SK-N-SH (cell line): ENCODE results near the gene CGN. TPM values are rescaled to one million over a fixed set of nuclear protein-coding genes. Genes with fewer than 3 reads are reported as not detected.

Experiments used
- CTCF ChIA-PET: fragments of 300-600, 350-600 bp; formaldehyde crosslinking; extraction: SDS; loops from one replicate; lab custom pipeline; 2021; lab: Yijun Ruan, JAX
- POLR2A ChIA-PET: fragments of 350-600 bp; sonication (Branson Sonifier 250); formaldehyde crosslinking; extraction: SDS; loops from one replicate; lab custom pipeline; 2020; ENCODE audit warnings: antibody characterized with exemption, inconsistent platforms; lab: Yijun Ruan, JAX
- DNase-seq: peaks from one replicate; pipeline ENCODE4 v3.0.0; 2012
- H2AFZ ChIP-seq: fragments of 200-600 bp; sonication (generic); 2 replicates; pipeline ENCODE4 v1.8.1; 2016; ENCODE audit warnings: antibody characterized with exemption, mild to moderate bottlenecking, low read depth
- H3F3A ChIP-seq: fragments of 200-600 bp; sonication (generic); replicated peaks from 2 replicates; pipeline ENCODE3; 2016; ENCODE audit warnings: antibody characterized with exemption, mild to moderate bottlenecking; ENCODE audit not compliant: insufficient read depth
- H3K27ac ChIP-seq, 2 experiments: fragments of 200-500 bp in 1 of 2; fragments of 200-600 bp in 1 of 2; sonication (Bioruptor generic) in 1 of 2; sonication (generic), shearing (Covaris generic) in 1 of 2; 2 replicates each; pipeline versions ENCODE4 v1.5.1 to v1.6.1; 2014 to 2016; ENCODE audit warnings: low read depth in 2 of 2, inconsistent platforms in 1 of 2, low read length in 1 of 2, mild to moderate bottlenecking in 1 of 2, mixed read lengths in 1 of 2
- H3K27me3 ChIP-seq: fragments of 200-600 bp; sonication (generic), shearing (Covaris generic); 2 replicates; pipeline ENCODE4 v1.6.1; 2016; ENCODE audit warnings: mixed run types; ENCODE audit not compliant: insufficient read depth
- H3K36me3 ChIP-seq, 2 experiments: fragments of 200-500 bp in 1 of 2; fragments of 200-600 bp in 1 of 2; sonication (Bioruptor generic) in 1 of 2; sonication (generic) in 1 of 2; replicated peaks in 1 of 2; 2 replicates each; pipeline versions ENCODE3 to v1.5.1; 2014 to 2016; ENCODE audit warnings: low read length in 1 of 2, mild to moderate bottlenecking in 1 of 2; ENCODE audit not compliant: insufficient read depth in 2 of 2, control insufficient read depth in 1 of 2
- H3K4me1 ChIP-seq, 2 experiments: fragments of 200-500 bp in 1 of 2; fragments of 200-600 bp in 1 of 2; sonication (Bioruptor generic) in 1 of 2; sonication (generic), shearing (Covaris generic) in 1 of 2; 2 replicates each; pipeline versions ENCODE4 v1.5.1 to v1.6.1; 2014 to 2016; ENCODE audit warnings: low read depth in 1 of 2, low read length in 1 of 2, mixed run types in 1 of 2; ENCODE audit not compliant: insufficient read depth in 2 of 2, control insufficient read depth in 1 of 2
- H3K4me2 ChIP-seq: fragments of 200-600 bp; sonication (generic), shearing (Covaris generic); 2 replicates; pipeline ENCODE4 v1.6.1; 2017; ENCODE audit warnings: mixed run types
- H3K4me3 ChIP-seq, 2 experiments: fragments of 200-500 bp in 1 of 2; fragments of 200-600 bp in 1 of 2; sonication (Bioruptor generic) in 1 of 2; sonication (generic), shearing (Covaris generic) in 1 of 2; 2 replicates each; pipeline versions ENCODE4 v1.5.1 to v1.8.1; 2014 to 2016; ENCODE audit warnings: low read depth in 2 of 2, inconsistent platforms in 1 of 2, low read length in 1 of 2, mild to moderate bottlenecking in 1 of 2, mixed read lengths in 1 of 2, moderate library complexity in 1 of 2
- H3K79me2 ChIP-seq: fragments of 200-600 bp; sonication (generic); 2 replicates; pipeline ENCODE4 v1.8.1; 2017; ENCODE audit warnings: mild to moderate bottlenecking; ENCODE audit not compliant: insufficient read depth
- H3K9ac ChIP-seq: fragments of 200-600 bp; sonication (generic); 2 replicates; pipeline ENCODE4 v1.6.1; 2017; ENCODE audit warnings: mixed run types
- H3K9me2 ChIP-seq: fragments of 200-600 bp; sonication (generic); 2 replicates; pipeline ENCODE4 v1.6.1; 2017; ENCODE audit warnings: mixed run types
- H3K9me3 ChIP-seq: fragments of 200-600 bp; sonication (generic); 2 replicates; pipeline ENCODE4 v1.6.1; 2017; ENCODE audit warnings: mixed run types, mild to moderate bottlenecking, moderate library complexity
- H4K20me1 ChIP-seq: fragments of 200-600 bp; sonication (generic); 2 replicates; pipeline ENCODE4 v1.6.1; 2017; ENCODE audit warnings: mild to moderate bottlenecking, mixed run types; ENCODE audit not compliant: insufficient read depth
- CHD2 ChIP-seq: fragments of 150-350 bp; IDR thresholded peaks from 2 replicates; pipeline ENCODE4 v1.6.1; 2018; ENCODE audit warnings: low read length; ENCODE audit not compliant: partially characterized antibody
- FOSL2 ChIP-seq: IDR thresholded peaks from 2 replicates; pipeline ENCODE4 v1.4.0; 2012; ENCODE audit warnings: low read depth, mild to moderate bottlenecking, moderate library complexity, borderline replicate concordance
- FOXM1 ChIP-seq: IDR thresholded peaks from 2 replicates; pipeline ENCODE4 v1.4.0; 2012; ENCODE audit warnings: low read depth, mild to moderate bottlenecking
- GATA2 ChIP-seq: sonication (generic); formaldehyde crosslinking; IDR thresholded peaks from 2 replicates; pipeline ENCODE4 v1.5.0; 2020; ENCODE audit warnings: mild to moderate bottlenecking, missing genetic modification reagents
- JUND ChIP-seq: IDR thresholded peaks from 2 replicates; pipeline ENCODE4 v1.4.0; 2012
- MXI1 ChIP-seq: IDR thresholded peaks from 2 replicates; pipeline ENCODE4 v1.6.1; 2012; ENCODE audit warnings: mild to moderate bottlenecking, low read depth, low read length, improper control_type of control experiment
- NFIC ChIP-seq: IDR thresholded peaks from 2 replicates; pipeline ENCODE4 v1.4.0; 2012; ENCODE audit warnings: borderline replicate concordance
- POLR2AphosphoS5 ChIP-seq: IDR thresholded peaks from 2 replicates; pipeline ENCODE4 v1.6.1; 2012; ENCODE audit warnings: low read depth, low read length
- RFX5 ChIP-seq: IDR thresholded peaks from 2 replicates; pipeline ENCODE4 v1.6.1; 2012; ENCODE audit warnings: mild to moderate bottlenecking, improper control_type of control experiment, low read length
- RXRA ChIP-seq: IDR thresholded peaks from 2 replicates; pipeline ENCODE4 v1.4.0; 2012; ENCODE audit warnings: low read depth, mild to moderate bottlenecking, borderline replicate concordance
- SIN3A ChIP-seq: IDR thresholded peaks from 2 replicates; pipeline ENCODE4 v1.6.1; 2012; ENCODE audit warnings: low read depth, mild to moderate bottlenecking, low read length, moderate library complexity, borderline replicate concordance
- TEAD4 ChIP-seq: IDR thresholded peaks from 2 replicates; pipeline ENCODE4 v1.4.0; 2012; ENCODE audit warnings: mild to moderate bottlenecking, borderline replicate concordance; ENCODE audit not compliant: insufficient read depth
- YY1 ChIP-seq: IDR thresholded peaks from 2 replicates; pipeline ENCODE4 v1.4.0; 2012; ENCODE audit warnings: low read depth, mild to moderate bottlenecking
- WGBS: methylation state at CpG from one replicate; pipeline ENCODE4 v1.1.6; 2017; ENCODE audit warnings: low lambda C conversion rate; 5-methylcytosine and 5-hydroxymethylcytosine counted together
- polyA plus RNA-seq, 3 experiments: library from polyadenylated mRNA; depleted of rRNA; stranded (reverse); fragments of >200 nt; gene quantifications; 2 replicates each; pipeline ENCODE4 v1.2.3, GENCODE V29; 2012
- TF ChIP-seq, protein P1 (sequence below): fragments of 200-600 bp; sonication (generic); IDR thresholded peaks from 2 replicates; pipeline ENCODE4 v1.6.1; 2017; ENCODE audit warnings: antibody characterized with exemption, mild to moderate bottlenecking, moderate library complexity
- TF ChIP-seq, protein P2 (sequence below): IDR thresholded peaks from 2 replicates; pipeline ENCODE4 v1.4.0; 2012; ENCODE audit warnings: low read depth, borderline replicate concordance
- TF ChIP-seq, protein P3 (sequence below): IDR thresholded peaks from 2 replicates; pipeline ENCODE4 v1.6.1; 2012; ENCODE audit warnings: mild to moderate bottlenecking, low read depth, low read length, moderate library complexity

CGN gene
- polyA plus RNA-seq, 1 of the 3 experiments (the other 2 are of a cell fraction) = 0.36 TPM

DNA sequence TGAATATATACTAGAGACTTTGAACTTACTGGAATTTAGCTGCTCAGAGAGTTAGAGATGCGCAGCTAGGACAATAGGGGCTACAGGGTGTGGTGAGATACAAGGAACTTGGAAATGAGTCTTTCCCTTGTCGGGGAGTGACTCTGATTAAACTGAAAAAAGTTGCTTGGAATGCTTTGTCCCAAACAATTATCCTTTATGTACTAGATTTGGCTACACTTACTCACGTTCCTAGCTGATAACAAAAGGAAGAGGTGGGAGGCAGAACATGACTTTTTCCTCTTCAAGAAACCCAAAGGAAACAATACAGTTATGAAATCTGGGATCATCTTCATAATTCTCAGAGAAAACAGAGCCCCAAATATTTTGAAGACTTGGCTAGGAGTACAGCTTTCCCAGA lies 6.9 kb upstream of the CGN start:
- POLR2A ChIA-PET = no interaction called here

DNA sequence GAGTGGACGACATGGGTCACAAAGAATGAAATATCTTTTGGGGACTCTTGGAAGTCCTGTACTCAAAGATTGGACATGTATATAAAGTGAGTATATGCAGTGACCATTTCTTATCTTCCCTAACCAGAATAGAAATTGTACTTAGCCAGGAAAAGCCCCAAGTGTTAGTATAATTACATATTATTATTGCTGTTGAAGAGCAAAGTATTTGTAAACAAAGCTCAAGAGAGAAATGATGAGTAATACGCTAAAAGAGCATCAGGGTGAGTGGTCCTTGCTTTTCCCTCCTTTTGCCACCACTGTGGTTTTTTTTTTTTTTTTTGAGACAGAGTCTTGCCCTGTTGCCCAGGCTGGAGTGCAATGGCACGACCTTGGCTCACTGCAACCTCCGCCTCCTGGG lies 6.4 kb upstream of the CGN start:
- Histone ChIP-seq H3K36me3 (no peaks in the 10 kb centered on the region), H3K9me3 (no peaks in the 10 kb centered on the region), H3K4me1 (no peaks in the 10 kb centered on the region), H3K4me3 (no peak overlapping the region), H3K27ac (no peak overlapping the region), H3K4me2 (no peak overlapping the region), H2AFZ (no peak overlapping the region), H4K20me1 (no peaks in the 10 kb centered on the region), H3K9ac (no peak overlapping the region), H3K9me2 (no peaks in the 10 kb centered on the region), H3K79me2 (no peaks in the 10 kb centered on the region), H3K27me3 (peaks cover 4% of the 10 kb centered on the region; the same call in 1 of the 2 replicates), H3F3A (no peaks in the 10 kb centered on the region)
- TF ChIP-seq, protein P1, sequence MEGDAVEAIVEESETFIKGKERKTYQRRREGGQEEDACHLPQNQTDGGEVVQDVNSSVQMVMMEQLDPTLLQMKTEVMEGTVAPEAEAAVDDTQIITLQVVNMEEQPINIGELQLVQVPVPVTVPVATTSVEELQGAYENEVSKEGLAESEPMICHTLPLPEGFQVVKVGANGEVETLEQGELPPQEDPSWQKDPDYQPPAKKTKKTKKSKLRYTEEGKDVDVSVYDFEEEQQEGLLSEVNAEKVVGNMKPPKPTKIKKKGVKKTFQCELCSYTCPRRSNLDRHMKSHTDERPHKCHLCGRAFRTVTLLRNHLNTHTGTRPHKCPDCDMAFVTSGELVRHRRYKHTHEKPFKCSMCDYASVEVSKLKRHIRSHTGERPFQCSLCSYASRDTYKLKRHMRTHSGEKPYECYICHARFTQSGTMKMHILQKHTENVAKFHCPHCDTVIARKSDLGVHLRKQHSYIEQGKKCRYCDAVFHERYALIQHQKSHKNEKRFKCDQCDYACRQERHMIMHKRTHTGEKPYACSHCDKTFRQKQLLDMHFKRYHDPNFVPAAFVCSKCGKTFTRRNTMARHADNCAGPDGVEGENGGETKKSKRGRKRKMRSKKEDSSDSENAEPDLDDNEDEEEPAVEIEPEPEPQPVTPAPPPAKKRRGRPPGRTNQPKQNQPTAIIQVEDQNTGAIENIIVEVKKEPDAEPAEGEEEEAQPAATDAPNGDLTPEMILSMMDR = no peak
- 71% methylated on average over 4 of the region's 4 CpGs for WGBS
- CTCF ChIA-PET = no interaction called here
- DNase-seq = no peak
- POLR2A ChIA-PET = no interaction called here

More for the DNA sequence above, 6.9 kb upstream of the CGN start:
- H3K27me3 ChIP-seq = peaks cover under 1% of the 10 kb centered on the region; the same call in 1 of the 2 replicates
- H3K9me2 ChIP-seq = no peaks in the 10 kb centered on the region
- no peaks in the 10 kb centered on the region for H3K4me1 ChIP-seq
- no peak overlapping the region for H3K4me3 ChIP-seq
- TF ChIP-seq YY1 = no peak
- no peak for TF ChIP-seq CHD2
- TF ChIP-seq RXRA = no peak
- TF ChIP-seq TEAD4 = no peak
- TF ChIP-seq, protein P2, sequence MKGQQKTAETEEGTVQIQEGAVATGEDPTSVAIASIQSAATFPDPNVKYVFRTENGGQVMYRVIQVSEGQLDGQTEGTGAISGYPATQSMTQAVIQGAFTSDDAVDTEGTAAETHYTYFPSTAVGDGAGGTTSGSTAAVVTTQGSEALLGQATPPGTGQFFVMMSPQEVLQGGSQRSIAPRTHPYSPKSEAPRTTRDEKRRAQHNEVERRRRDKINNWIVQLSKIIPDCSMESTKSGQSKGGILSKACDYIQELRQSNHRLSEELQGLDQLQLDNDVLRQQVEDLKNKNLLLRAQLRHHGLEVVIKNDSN = no peak
- DNase-seq = no peak
- H3K4me2 ChIP-seq = no peak overlapping the region
- 54% methylated on average over 3 of the region's 3 CpGs for WGBS
- CTCF ChIA-PET = no interaction called here
- no peaks in the 10 kb centered on the region for H3F3A ChIP-seq
- no peak overlapping the region for H3K27ac ChIP-seq
- no peaks in the 10 kb centered on the region for H3K9me3 ChIP-seq
- H2AFZ ChIP-seq = no peak overlapping the region
- H3K79me2 ChIP-seq = no peaks in the 10 kb centered on the region
- no peaks in the 10 kb centered on the region for H3K36me3 ChIP-seq
- H3K9ac ChIP-seq = no peak overlapping the region
- no peaks in the 10 kb centered on the region for H4K20me1 ChIP-seq

DNA sequence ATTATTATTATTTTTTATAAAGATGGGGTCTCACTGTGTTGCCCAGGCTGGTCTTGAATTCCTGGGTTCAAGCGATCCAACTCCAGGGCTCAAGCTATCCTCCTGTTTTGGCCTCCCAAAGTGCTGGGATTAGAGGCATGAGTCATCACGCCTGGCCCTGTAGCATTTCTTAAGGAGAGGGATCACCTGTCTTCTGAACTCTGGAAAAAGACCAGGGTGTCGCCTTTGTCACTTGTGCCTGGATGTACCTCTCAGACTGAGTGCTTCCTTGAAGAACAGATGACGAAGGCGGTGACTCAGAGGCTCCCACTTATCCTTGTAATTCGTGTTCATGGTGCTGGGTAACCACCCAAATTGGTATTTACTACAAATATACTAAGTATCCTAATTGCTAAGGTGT lies 2.4 kb upstream of the CGN start:
- peaks cover 9% of the 10 kb centered on the region for H3F3A ChIP-seq
- no peak overlapping the region for H3K27ac ChIP-seq
- H3K4me2 ChIP-seq = no peak overlapping the region
- H3K4me3 ChIP-seq = no peak overlapping the region
- no peak overlapping the region for H2AFZ ChIP-seq
- H3K36me3 ChIP-seq = no peaks in the 10 kb centered on the region
- CTCF ChIA-PET = no interaction called here
- H4K20me1 ChIP-seq = no peaks in the 10 kb centered on the region
- H3K4me1 ChIP-seq = peaks cover 4 to 24% of the 10 kb centered on the region in 2 experiments; a peak in 1 of 4 replicates
- WGBS = 76% methylated on average over 6 of the region's 6 CpGs
- no peak overlapping the region for H3K9ac ChIP-seq
- DNase-seq = no peak
- H3K27me3 ChIP-seq = peaks cover 15% of the 10 kb centered on the region; the same call in 1 of the 2 replicates
- no peaks in the 10 kb centered on the region for H3K9me2 ChIP-seq
- POLR2A ChIA-PET = no interaction called here
- no peaks in the 10 kb centered on the region for H3K79me2 ChIP-seq
- H3K9me3 ChIP-seq = no peaks in the 10 kb centered on the region
- TF ChIP-seq JUND (no peak), FOSL2 (no peak), GATA2 (CRISPR knock-in tag) (no peak), RFX5 (no peak), MXI1 (no peak), YY1 (no peak), NFIC (no peak), SIN3A (no peak), FOXM1 (no peak), CHD2 (no peak), POLR2AphosphoS5 (no peak)
- TF ChIP-seq, protein P3, sequence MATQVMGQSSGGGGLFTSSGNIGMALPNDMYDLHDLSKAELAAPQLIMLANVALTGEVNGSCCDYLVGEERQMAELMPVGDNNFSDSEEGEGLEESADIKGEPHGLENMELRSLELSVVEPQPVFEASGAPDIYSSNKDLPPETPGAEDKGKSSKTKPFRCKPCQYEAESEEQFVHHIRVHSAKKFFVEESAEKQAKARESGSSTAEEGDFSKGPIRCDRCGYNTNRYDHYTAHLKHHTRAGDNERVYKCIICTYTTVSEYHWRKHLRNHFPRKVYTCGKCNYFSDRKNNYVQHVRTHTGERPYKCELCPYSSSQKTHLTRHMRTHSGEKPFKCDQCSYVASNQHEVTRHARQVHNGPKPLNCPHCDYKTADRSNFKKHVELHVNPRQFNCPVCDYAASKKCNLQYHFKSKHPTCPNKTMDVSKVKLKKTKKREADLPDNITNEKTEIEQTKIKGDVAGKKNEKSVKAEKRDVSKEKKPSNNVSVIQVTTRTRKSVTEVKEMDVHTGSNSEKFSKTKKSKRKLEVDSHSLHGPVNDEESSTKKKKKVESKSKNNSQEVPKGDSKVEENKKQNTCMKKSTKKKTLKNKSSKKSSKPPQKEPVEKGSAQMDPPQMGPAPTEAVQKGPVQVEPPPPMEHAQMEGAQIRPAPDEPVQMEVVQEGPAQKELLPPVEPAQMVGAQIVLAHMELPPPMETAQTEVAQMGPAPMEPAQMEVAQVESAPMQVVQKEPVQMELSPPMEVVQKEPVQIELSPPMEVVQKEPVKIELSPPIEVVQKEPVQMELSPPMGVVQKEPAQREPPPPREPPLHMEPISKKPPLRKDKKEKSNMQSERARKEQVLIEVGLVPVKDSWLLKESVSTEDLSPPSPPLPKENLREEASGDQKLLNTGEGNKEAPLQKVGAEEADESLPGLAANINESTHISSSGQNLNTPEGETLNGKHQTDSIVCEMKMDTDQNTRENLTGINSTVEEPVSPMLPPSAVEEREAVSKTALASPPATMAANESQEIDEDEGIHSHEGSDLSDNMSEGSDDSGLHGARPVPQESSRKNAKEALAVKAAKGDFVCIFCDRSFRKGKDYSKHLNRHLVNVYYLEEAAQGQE = no peak
- TF ChIP-seq, protein P2 = no peak
